Measurements from ENCODE around the gene UROC1.

- TF ChIP-seq CTCF (IDR thresholded peaks at IDR 0.05) (no peak), POLR2A (IDR thresholded peaks at IDR 0.05) (no peak)
Observed at GRCh38 chr3:126438186-126438585, 79.4 kb downstream of the UROC1 start.
